ENCODE results near the gene ARL10.

The ARL10 gene

GRCh38 chr5:176353533-176353932, 11.8 kb upstream of the ARL10 start:
- Histone ChIP-seq H4K8ac (ENCODE audit: low read depth, low read length) (no peak overlapping the region), H3K36me3 (ENCODE audit: control insufficient read depth in 1 of 2, insufficient read depth in 2 of 2, low read length in 2 of 2) (peaks cover 36 to 59% of the 10 kb centered on the region in 2 experiments), H3K4me3 (ENCODE audit: low read depth, low read length) (no peak overlapping the region), H3K23ac (ENCODE audit: low read length) (no peak overlapping the region), H3K27ac (ENCODE audit: low read depth, low read length) (no peak overlapping the region), H3K27me3 (ENCODE audit: insufficient read depth, low read length) (no peaks in the 10 kb centered on the region), H4K91ac (ENCODE audit: low read depth, low read length) (no peak overlapping the region), H3K79me1 (ENCODE audit: low read length) (no peaks in the 10 kb centered on the region), H2BK12ac (ENCODE audit: low read length) (no peak overlapping the region), H3K4me1 (ENCODE audit: control insufficient read depth in 1 of 2, insufficient read depth in 2 of 2, low read length in 2 of 2) (peaks cover 0 to 3% of the 10 kb centered on the region in 2 experiments), H2AK5ac (ENCODE audit: low read length) (no peak overlapping the region), H3K79me2 (ENCODE audit: control insufficient read depth, insufficient read depth, low read length, poor library complexity) (no peaks in the 10 kb centered on the region), H3K4me2 (ENCODE audit: low read length) (no peak overlapping the region), H3K18ac (ENCODE audit: low read length) (no peak overlapping the region), H2BK5ac (ENCODE audit: low read depth, low read length, poor library complexity) (no peak overlapping the region), H3K14ac (ENCODE audit: low read length) (no peak overlapping the region), H2BK120ac (ENCODE audit: insufficient read depth, low read length, poor library complexity) (no peak overlapping the region), H3K9me3 (ENCODE audit: insufficient read depth, low read depth, low read length) (peaks cover 2% of the 10 kb centered on the region), H3K4ac (ENCODE audit: low read depth, low read length) (no peak overlapping the region), H3K9ac (ENCODE audit: low read length) (no peak overlapping the region), H4K12ac (ENCODE audit: low read depth, low read length) (no peak overlapping the region), H2AFZ (ENCODE audit: insufficient read depth, low read length, poor library complexity) (no peak overlapping the region)
- no CpG with 5 or more reads among the region's 4 CpGs for WGBS (ENCODE audit: extremely low coverage, insufficient coverage, insufficient read length)
- no peak for DNase-seq

- no peak overlapping the region for H3K4ac ChIP-seq (ENCODE audit: low read depth, low read length)
- no peak for DNase-seq
- H3K14ac ChIP-seq (ENCODE audit: low read length), result no peak overlapping the region
- H4K91ac ChIP-seq (ENCODE audit: low read depth, low read length), result no peak overlapping the region
- no peak overlapping the region for H2BK5ac ChIP-seq (ENCODE audit: low read depth, low read length, poor library complexity)
- H3K23ac ChIP-seq (ENCODE audit: low read length), result no peak overlapping the region
- peaks cover 28 to 42% of the 10 kb centered on the region in 2 experiments for H3K36me3 ChIP-seq (ENCODE audit: control insufficient read depth in 1 of 2, insufficient read depth in 2 of 2, low read length in 2 of 2)
- H3K9me3 ChIP-seq (ENCODE audit: insufficient read depth, low read depth, low read length), result peaks cover 2% of the 10 kb centered on the region
- H3K4me1 ChIP-seq (ENCODE audit: control insufficient read depth in 1 of 2, insufficient read depth in 2 of 2, low read length in 2 of 2), result peaks cover 0 to 3% of the 10 kb centered on the region in 2 experiments
- no CpG with 5 or more reads among the region's 16 CpGs for WGBS (ENCODE audit: extremely low coverage, insufficient coverage, insufficient read length)
- H3K9ac ChIP-seq (ENCODE audit: low read length), result no peak overlapping the region
- H2BK12ac ChIP-seq (ENCODE audit: low read length), result no peak overlapping the region
- H4K8ac ChIP-seq (ENCODE audit: low read depth, low read length), result no peak overlapping the region
- no peak overlapping the region for H3K27ac ChIP-seq (ENCODE audit: low read depth, low read length)
- no peak overlapping the region for H3K4me2 ChIP-seq (ENCODE audit: low read length)
- H3K4me3 ChIP-seq (ENCODE audit: low read depth, low read length), result no peak overlapping the region
- H2AK5ac ChIP-seq (ENCODE audit: low read length), result no peak overlapping the region
- no peaks in the 10 kb centered on the region for H3K27me3 ChIP-seq (ENCODE audit: insufficient read depth, low read length)
- H2BK120ac ChIP-seq (ENCODE audit: insufficient read depth, low read length, poor library complexity), result no peak overlapping the region
- no peak overlapping the region for H4K12ac ChIP-seq (ENCODE audit: low read depth, low read length)
- H3K79me2 ChIP-seq (ENCODE audit: control insufficient read depth, insufficient read depth, low read length, poor library complexity), result no peaks in the 10 kb centered on the region
- no peaks in the 10 kb centered on the region for H3K79me1 ChIP-seq (ENCODE audit: low read length)
- H2AFZ ChIP-seq (ENCODE audit: insufficient read depth, low read length, poor library complexity), result no peak overlapping the region
- peak overlapping the region; percentile 6 for H3K18ac ChIP-seq (ENCODE audit: low read length)
Measured at GRCh38 chr5:176355400-176356178, 9.7 kb upstream of the ARL10 start.

- H2AFZ ChIP-seq (ENCODE audit: insufficient read depth, low read length, poor library complexity), result no peak overlapping the region
- H3K9me3 ChIP-seq (ENCODE audit: insufficient read depth, low read depth, low read length), result peaks cover 2% of the 10 kb centered on the region
Measured at GRCh38 chr5:176356179-176356566, 9.1 kb upstream of the ARL10 start.

GRCh38 chr5:176359658-176360057, 5.6 kb upstream of the ARL10 start:
- H3K23ac ChIP-seq (ENCODE audit: low read length), result no peak overlapping the region
- no peak overlapping the region for H3K27ac ChIP-seq (ENCODE audit: low read depth, low read length)
- no peak overlapping the region for H3K9ac ChIP-seq (ENCODE audit: low read length)
- H3K9me3 ChIP-seq (ENCODE audit: insufficient read depth, low read depth, low read length), result peaks cover 2% of the 10 kb centered on the region
- no peak overlapping the region for H4K91ac ChIP-seq (ENCODE audit: low read depth, low read length)
- no peak overlapping the region for H3K4ac ChIP-seq (ENCODE audit: low read depth, low read length)
- peaks cover 7% of the 10 kb centered on the region for H3K79me1 ChIP-seq (ENCODE audit: low read length)
- H2BK12ac ChIP-seq (ENCODE audit: low read length), result no peak overlapping the region
- peak in 1 of 2 donors; percentile 42 for DNase-seq
- peaks cover 2% of the 10 kb centered on the region for H3K27me3 ChIP-seq (ENCODE audit: insufficient read depth, low read length)
- H4K12ac ChIP-seq (ENCODE audit: low read depth, low read length), result no peak overlapping the region
- no peak overlapping the region for H3K4me2 ChIP-seq (ENCODE audit: low read length)
- peaks cover 13 to 16% of the 10 kb centered on the region in 2 experiments for H3K36me3 ChIP-seq (ENCODE audit: control insufficient read depth in 1 of 2, insufficient read depth in 2 of 2, low read length in 2 of 2)
- peaks cover 0 to 2% of the 10 kb centered on the region in 2 experiments for H3K4me1 ChIP-seq (ENCODE audit: control insufficient read depth in 1 of 2, insufficient read depth in 2 of 2, low read length in 2 of 2)
- no CpG with 5 or more reads among the region's 4 CpGs for WGBS (ENCODE audit: extremely low coverage, insufficient coverage, insufficient read length)
- no peak overlapping the region for H3K18ac ChIP-seq (ENCODE audit: low read length)
- H2BK120ac ChIP-seq (ENCODE audit: insufficient read depth, low read length, poor library complexity), result no peak overlapping the region
- no peak overlapping the region for H4K8ac ChIP-seq (ENCODE audit: low read depth, low read length)
- H3K4me3 ChIP-seq (ENCODE audit: low read depth, low read length), result no peak overlapping the region
- no peak overlapping the region for H2BK5ac ChIP-seq (ENCODE audit: low read depth, low read length, poor library complexity)
- no peak overlapping the region for H3K14ac ChIP-seq (ENCODE audit: low read length)
- H3K79me2 ChIP-seq (ENCODE audit: control insufficient read depth, insufficient read depth, low read length, poor library complexity), result peaks cover 7% of the 10 kb centered on the region
- H2AFZ ChIP-seq (ENCODE audit: insufficient read depth, low read length, poor library complexity), result no peak overlapping the region
- H2AK5ac ChIP-seq (ENCODE audit: low read length), result no peak overlapping the region

More at GRCh38 chr5:176356179-176356566, 9.1 kb upstream of the ARL10 start:
- H3K4me2 ChIP-seq (ENCODE audit: low read length), result no peak overlapping the region
- H3K4ac ChIP-seq (ENCODE audit: low read depth, low read length), result no peak overlapping the region
- no peak overlapping the region for H3K14ac ChIP-seq (ENCODE audit: low read length)
- no peak overlapping the region for H3K27ac ChIP-seq (ENCODE audit: low read depth, low read length)
- peaks cover 3% of the 10 kb centered on the region for H3K79me1 ChIP-seq (ENCODE audit: low read length)
- peaks cover 27 to 38% of the 10 kb centered on the region in 2 experiments for H3K36me3 ChIP-seq (ENCODE audit: control insufficient read depth in 1 of 2, insufficient read depth in 2 of 2, low read length in 2 of 2)
- peaks cover 0 to 3% of the 10 kb centered on the region in 2 experiments for H3K4me1 ChIP-seq (ENCODE audit: control insufficient read depth in 1 of 2, insufficient read depth in 2 of 2, low read length in 2 of 2)
- no peak overlapping the region for H4K12ac ChIP-seq (ENCODE audit: low read depth, low read length)
- H3K27me3 ChIP-seq (ENCODE audit: insufficient read depth, low read length), result no peaks in the 10 kb centered on the region
- H3K9ac ChIP-seq (ENCODE audit: low read length), result no peak overlapping the region
- no peak for DNase-seq
- H3K4me3 ChIP-seq (ENCODE audit: low read depth, low read length), result no peak overlapping the region
- no peak overlapping the region for H3K23ac ChIP-seq (ENCODE audit: low read length)
- H2BK5ac ChIP-seq (ENCODE audit: low read depth, low read length, poor library complexity), result no peak overlapping the region
- H4K8ac ChIP-seq (ENCODE audit: low read depth, low read length), result no peak overlapping the region
- no peak overlapping the region for H2AK5ac ChIP-seq (ENCODE audit: low read length)
- whole genome bisulfite sequencing (ENCODE audit: extremely low coverage, insufficient coverage, insufficient read length), result no CpG with 5 or more reads among the region's 3 CpGs
- no peak overlapping the region for H3K18ac ChIP-seq (ENCODE audit: low read length)
- no peak overlapping the region for H2BK120ac ChIP-seq (ENCODE audit: insufficient read depth, low read length, poor library complexity)
- H3K79me2 ChIP-seq (ENCODE audit: control insufficient read depth, insufficient read depth, low read length, poor library complexity), result peaks cover 4% of the 10 kb centered on the region
- H2BK12ac ChIP-seq (ENCODE audit: low read length), result no peak overlapping the region
- no peak overlapping the region for H4K91ac ChIP-seq (ENCODE audit: low read depth, low read length)

Data from trophoblast cell (in vitro differentiated cells and primary cell).